GM12878 (cell line): ENCODE measurements around the gene DIP2C. TPM values are rescaled to one million over a fixed set of nuclear protein-coding genes. Genes with fewer than 3 reads are reported as not detected.

Source experiments
- ATAC-seq: fragments of 200-7000 bp; cut with Tn5 transposase; 3 replicates; pipeline ENCODE4 v1.9.1; 2020; ENCODE audit warnings: mild to moderate bottlenecking, moderate library complexity
- BruUV-seq: library from RNA; stranded (reverse); fragments of 400-500 nt; replicated peaks from 2 replicates; lab custom pipeline; 2021; lab: Mats Ljungman, UMichigan
- CTCF ChIA-PET: fragments of 300-600 bp; sonication (Branson Sonifier 250); formaldehyde crosslinking; extraction: SDS; loops from one replicate; lab custom pipeline; 2021; ENCODE audit warnings: inconsistent platforms; lab: Yijun Ruan, JAX
- POLR2A ChIA-PET: fragments of 350-600 bp; formaldehyde crosslinking; extraction: SDS; loops from one replicate; lab custom pipeline; 2021; ENCODE audit warnings: inconsistent platforms; lab: Charles Lee
- RAD21 ChIA-PET: fragments of 300-600 bp; sonication (Branson Sonifier 250); formaldehyde crosslinking; loops from one replicate; lab custom pipeline; 2023; ENCODE audit warnings: antibody characterized with exemption; ENCODE audit not compliant: unreplicated experiment; lab: Charles Lee
- SMC1A ChIA-PET: fragments of 300-600 bp; sonication (Branson Sonifier 250); formaldehyde crosslinking; loops from one replicate; lab custom pipeline; 2023; ENCODE audit not compliant: unreplicated experiment, uncharacterized antibody; lab: Charles Lee
- DNase-seq: peaks from one replicate; pipeline ENCODE4 v3.0.0-alpha.2; 2011; ENCODE audit warnings: low read depth, low spot score
- FAIRE-seq: peaks from 3 replicates; lab custom pipeline; 2011; peaks lifted over from hg19 to GRCh38; lab: Jason Lieb, UNC
- H2AFZ ChIP-seq: 2 replicates; pipeline ENCODE4 v1.6.0; 2011; ENCODE audit warnings: low read depth, low read length, control low read depth; ENCODE audit not compliant: control insufficient read depth
- H3K27ac ChIP-seq: 2 replicates; pipeline ENCODE4 v1.5.1; 2011; ENCODE audit warnings: control low read depth; ENCODE audit not compliant: control insufficient read depth, insufficient read depth
- H3K27me3 ChIP-seq, 2 experiments: replicated peaks in 1 of 2; 2 replicates each; pipeline versions ENCODE4 v1.6.0 to v1.6.1; 2011; ENCODE audit warnings: low read length in 1 of 2; ENCODE audit not compliant: control insufficient read depth in 2 of 2, insufficient read depth in 2 of 2
- H3K36me3 ChIP-seq, 2 experiments: 2 replicates each; pipeline ENCODE4 v1.5.1; 2011; ENCODE audit warnings: low read length in 1 of 2; ENCODE audit not compliant: control insufficient read depth in 2 of 2, insufficient read depth in 2 of 2
- H3K4me1 ChIP-seq: 2 replicates; pipeline ENCODE4 v1.6.1; 2011; ENCODE audit warnings: mild to moderate bottlenecking, low read length, moderate library complexity, mixed read lengths; ENCODE audit not compliant: control insufficient read depth, insufficient read depth
- H3K4me2 ChIP-seq: 2 replicates; pipeline ENCODE4 v1.6.0; 2011; ENCODE audit warnings: control low read depth; ENCODE audit not compliant: control insufficient read depth, insufficient read depth
- H3K4me3 ChIP-seq: fragments of 200-600 bp; sonication (generic); 2 replicates; pipeline ENCODE4 v1.5.1; 2016
- H3K79me2 ChIP-seq: 2 replicates; pipeline ENCODE4 v1.6.0; 2011; ENCODE audit warnings: low read length; ENCODE audit not compliant: control insufficient read depth, insufficient read depth
- H3K9ac ChIP-seq: 2 replicates; pipeline ENCODE4 v1.8.0; 2011; ENCODE audit warnings: low read length, control low read depth, mixed read lengths; ENCODE audit not compliant: control insufficient read depth, insufficient read depth
- H3K9me3 ChIP-seq: replicated peaks from 3 replicates; pipeline ENCODE4 v1.5.1; 2011; ENCODE audit warnings: mild to moderate bottlenecking, low read length; ENCODE audit not compliant: control insufficient read depth, insufficient read depth
- H4K20me1 ChIP-seq: 2 replicates; pipeline ENCODE4 v1.6.0; 2011; ENCODE audit not compliant: control insufficient read depth, insufficient read depth
- CTCF ChIP-seq, 3 experiments: IDR thresholded peaks in 2 of 3; conservative IDR thresholded peaks in 1 of 3; 2 replicates each; pipeline ENCODE4 v1.5.1; 2011; ENCODE audit warnings: low read depth in 3 of 3, low read length in 3 of 3, mild to moderate bottlenecking in 3 of 3, control low read depth in 2 of 3, moderate library complexity in 2 of 3, inconsistent platforms in 1 of 3, mixed read lengths in 1 of 3; ENCODE audit not compliant: control insufficient read depth in 2 of 3, insufficient read depth in 1 of 3; ENCODE audit errors: extremely low read depth in 1 of 3
- HDAC6 ChIP-seq: fragments of 200-600 bp; sonication (generic); IDR thresholded peaks from one replicate; pipeline ENCODE4 v1.8.0; 2017; ENCODE audit warnings: antibody characterized with exemption; ENCODE audit not compliant: unreplicated experiment
- SKIL ChIP-seq: fragments of 450-650 bp; IDR thresholded peaks from 2 replicates; pipeline ENCODE4 v1.6.1; 2017; ENCODE audit warnings: mild to moderate bottlenecking, low read depth, inconsistent platforms; ENCODE audit not compliant: poor library complexity, severe bottlenecking
- SMAD1 ChIP-seq: fragments of 450-650 bp; IDR thresholded peaks from 2 replicates; pipeline ENCODE4 v1.6.1; 2018; ENCODE audit warnings: mild to moderate bottlenecking, low read depth; ENCODE audit not compliant: partially characterized antibody
- WGBS: methylation state at CpG from one replicate; pipeline ENCODE4 v1.1.6; 2016; ENCODE audit warnings: low lambda C conversion rate; ENCODE audit not compliant: insufficient replicate concordance, insufficient coverage; ENCODE audit errors: missing lambda C conversion rate; 5-methylcytosine and 5-hydroxymethylcytosine counted together
- in situ Hi-C: fragments of 300-500 bp; cut with MboI; formaldehyde crosslinking; loops from 9 replicates; pipeline ENCODE4 v1.14.3; 2018; ENCODE audit warnings: mixed read lengths
- intact Hi-C: fragments of 100-400 bp; cut with micrococcal nuclease; formaldehyde crosslinking; loops from one replicate; pipeline ENCODE4 v1.14.2; 2022; ENCODE audit not compliant: unreplicated experiment
- polyA plus RNA-seq, 11 experiments: library from polyadenylated mRNA; depleted of rRNA in 4 of 11; unstranded in 6 of 11; stranded (reverse) in 5 of 11; fragments of >200 nt; fragmentation: Nextera tagmentation in 4 of 11; fragmentation: Illumina TruSeq in 1 of 11; extraction: Ambion mirVana in 4 of 11; extraction: Trizol in 1 of 11; gene quantifications; 1 replicate in 1 of 11; 2 replicates in 10 of 11; pipeline versions ENCODE4 v1.2.1 to v1.2.3, GENCODE V29; 2011 to 2016; ENCODE audit warnings: inconsistent platforms in 2 of 11, missing spikeins in 2 of 11, low read depth in 1 of 11
- total RNA-seq, 4 experiments: library from RNA; depleted of rRNA in 3 of 4; stranded (reverse); fragments of >200 nt in 3 of 4; fragmentation: Illumina TruSeq in 1 of 4; extraction: Trizol in 1 of 4; gene quantifications; 2 replicates each; pipeline versions ENCODE4 v1.2.1 to v1.2.3, GENCODE V29; 2013 to 2021

The DIP2C gene
- total and polyA plus RNA-seq, 10 of the 15 experiments (the other 5 are each of a cell fraction or from before 2014, with no cell fraction given), result 0.01 to 0.10 (median 0.06) TPM

DNA sequence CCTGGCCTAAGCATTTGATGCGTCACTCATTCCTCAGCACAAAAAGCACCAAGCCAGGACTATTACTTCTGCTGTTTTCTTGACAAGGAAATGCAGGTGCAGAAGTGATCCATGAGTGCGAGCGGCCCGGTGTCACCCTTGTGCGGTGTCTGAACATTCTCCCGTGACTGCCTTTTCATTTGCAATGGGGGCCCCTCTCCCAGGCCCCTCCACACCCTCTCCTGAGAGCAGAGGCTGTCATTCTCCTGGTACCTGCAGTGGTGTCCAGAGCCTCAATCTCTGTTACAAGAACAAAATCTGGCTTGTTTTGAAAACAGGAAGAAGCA lies 213.1 kb downstream of the DIP2C start (continued):
- TF ChIP-seq CTCF (IDR thresholded peaks at IDR 0.05 in 2 of 3, conservative IDR thresholded peaks at IDR 0.05 in 1 of 3; ENCODE audit: control insufficient read depth in 2 of 3, extremely low read depth in 1 of 3, insufficient read depth in 1 of 3, low read depth in 3 of 3, low read length in 3 of 3) (no peak), HDAC6 (no peak), SKIL (no peak)
- TF ChIP-seq, all 136 proteins: peak for 0

GRCh38 chr10:475709-476454 lies 213.6 kb downstream of the DIP2C start:
- Histone ChIP-seq H3K4me3 (no peak overlapping the region), H4K20me1 (no peaks in the 10 kb centered on the region), H3K9ac (no peak overlapping the region), H3K4me1 (no peaks in the 10 kb centered on the region), H3K9me3 (no peaks in the 10 kb centered on the region), H3K4me2 (no peak overlapping the region), H3K27me3 (no peaks in the 10 kb centered on the region; a peak in 2 of 4 replicates), H3K79me2 (no peaks in the 10 kb centered on the region), H3K36me3 (no peaks in the 10 kb centered on the region), H3K27ac (no peak overlapping the region), H2AFZ (no peak overlapping the region)
- ATAC-seq (no peak), DNase-seq (no peak), FAIRE-seq (no peak)
- no TSS peak for BruUV-seq
- WGBS, result 51% methylated on average over 23 of the region's 23 CpGs
- intact Hi-C loops, result no loop called here
- TF ChIP-seq SMAD1, result no peak
- POLR2A ChIA-PET, result no interaction called here
- in situ Hi-C loops, result no loop called here
- SMC1A ChIA-PET, result no interaction called here
- RAD21 ChIA-PET, result no interaction called here
- CTCF ChIA-PET, result no interaction called here
